MCF 10A (cell line): ENCODE results near the gene PRKN. TPM values are rescaled to one million over a fixed set of nuclear protein-coding genes. Genes with fewer than 3 reads are reported as not detected.
"Not testable (repeated sequence)": the region's sequence is repeated elsewhere in the genome, so short reads cannot be mapped to it uniquely, and the experiment has no call there.

Source experiments
- BruUV-seq: library from RNA; stranded (reverse); fragments of 400-500 nt; replicated peaks from 2 replicates; lab custom pipeline; 2021; lab: Mats Ljungman, UMichigan
- CTCF ChIA-PET: fragments of 300-600 bp; sonication (Branson Sonifier 250); formaldehyde crosslinking; extraction: SDS; loops from one replicate; lab custom pipeline; 2021; ENCODE audit warnings: antibody characterized with exemption, inconsistent platforms; lab: Yijun Ruan, JAX
- POLR2A ChIA-PET: fragments of 300-600, 350-650 bp; sonication (Branson Sonifier 250); formaldehyde crosslinking; extraction: SDS; loops from one replicate; lab custom pipeline; 2020; ENCODE audit warnings: antibody characterized with exemption, inconsistent platforms; lab: Yijun Ruan, JAX
- DNase-seq: peaks from one replicate; pipeline ENCODE4 v3.0.0-alpha.2; 2018; ENCODE audit not compliant: unreplicated experiment
- H3K27ac Mint-ChIP-seq: one replicate; pipeline ENCODE4 v1.8.0; 2022; ENCODE audit warnings: mild to moderate bottlenecking, low read depth, mixed read lengths; ENCODE audit not compliant: unreplicated experiment
- H3K27me3 Mint-ChIP-seq: one replicate; pipeline ENCODE4 v1.8.0; 2022; ENCODE audit warnings: mixed read lengths; ENCODE audit not compliant: insufficient read depth, unreplicated experiment
- H3K36me3 Mint-ChIP-seq: one replicate; pipeline ENCODE4 v1.8.0; 2022; ENCODE audit warnings: mild to moderate bottlenecking, moderate library complexity, mixed read lengths; ENCODE audit not compliant: insufficient read depth, unreplicated experiment
- H3K4me1 Mint-ChIP-seq: one replicate; pipeline ENCODE4 v1.8.0; 2022; ENCODE audit warnings: mixed read lengths; ENCODE audit not compliant: insufficient read depth, unreplicated experiment
- H3K4me3 Mint-ChIP-seq: one replicate; pipeline ENCODE4 v1.8.0; 2022; ENCODE audit warnings: mild to moderate bottlenecking, moderate library complexity, mixed read lengths; ENCODE audit not compliant: unreplicated experiment
- H3K9me3 Mint-ChIP-seq: one replicate; pipeline ENCODE4 v1.8.0; 2022; ENCODE audit warnings: mixed read lengths; ENCODE audit not compliant: unreplicated experiment
- intact Hi-C: fragments of 100-400 bp; cut with micrococcal nuclease; formaldehyde crosslinking; loops from 2 replicates; pipeline ENCODE4 v1.14.1; 2022
- total RNA-seq: library from RNA; stranded (reverse); gene quantifications from 2 replicates; pipeline ENCODE4 v1.2.3, GENCODE V29; 2022
- TF ChIP-seq, protein P1 (sequence below): fragments of 200-600 bp; IDR thresholded peaks from one replicate; pipeline ENCODE4 v1.8.0; 2022; ENCODE audit warnings: antibody characterized with exemption, mild to moderate bottlenecking; ENCODE audit not compliant: unreplicated experiment

The PRKN gene
- total RNA-seq, 1 experiment from 2014 or later: 2.5 TPM

DNA sequence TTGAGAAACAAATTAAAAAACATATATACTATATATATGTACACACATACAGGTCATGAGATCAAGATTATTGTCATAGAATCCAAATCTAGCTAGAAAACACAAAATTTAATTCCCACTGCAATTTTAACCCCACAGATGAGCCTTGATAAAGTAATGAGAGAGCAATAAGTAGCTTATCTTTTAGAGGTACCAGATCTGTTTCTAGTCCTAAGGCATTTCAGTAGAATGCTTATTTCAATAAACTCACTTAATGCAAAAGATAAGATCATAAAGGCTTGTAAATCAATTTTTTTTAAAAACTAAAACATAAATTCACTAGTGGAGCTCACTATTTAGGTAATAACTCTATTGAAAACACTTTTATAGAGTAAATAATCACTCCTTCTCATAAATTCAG lies 47.2 kb downstream of the PRKN start:
- TF ChIP-seq, protein P1, sequence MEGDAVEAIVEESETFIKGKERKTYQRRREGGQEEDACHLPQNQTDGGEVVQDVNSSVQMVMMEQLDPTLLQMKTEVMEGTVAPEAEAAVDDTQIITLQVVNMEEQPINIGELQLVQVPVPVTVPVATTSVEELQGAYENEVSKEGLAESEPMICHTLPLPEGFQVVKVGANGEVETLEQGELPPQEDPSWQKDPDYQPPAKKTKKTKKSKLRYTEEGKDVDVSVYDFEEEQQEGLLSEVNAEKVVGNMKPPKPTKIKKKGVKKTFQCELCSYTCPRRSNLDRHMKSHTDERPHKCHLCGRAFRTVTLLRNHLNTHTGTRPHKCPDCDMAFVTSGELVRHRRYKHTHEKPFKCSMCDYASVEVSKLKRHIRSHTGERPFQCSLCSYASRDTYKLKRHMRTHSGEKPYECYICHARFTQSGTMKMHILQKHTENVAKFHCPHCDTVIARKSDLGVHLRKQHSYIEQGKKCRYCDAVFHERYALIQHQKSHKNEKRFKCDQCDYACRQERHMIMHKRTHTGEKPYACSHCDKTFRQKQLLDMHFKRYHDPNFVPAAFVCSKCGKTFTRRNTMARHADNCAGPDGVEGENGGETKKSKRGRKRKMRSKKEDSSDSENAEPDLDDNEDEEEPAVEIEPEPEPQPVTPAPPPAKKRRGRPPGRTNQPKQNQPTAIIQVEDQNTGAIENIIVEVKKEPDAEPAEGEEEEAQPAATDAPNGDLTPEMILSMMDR: no peak
- intact Hi-C loops: no loop called here
- no peak overlapping the region for H3K27ac Mint-ChIP-seq
- no peak for DNase-seq
- H3K36me3 Mint-ChIP-seq: no peaks in the 10 kb centered on the region
- no peaks in the 10 kb centered on the region for H3K27me3 Mint-ChIP-seq
- ChIA-PET POLR2A (no interaction called here), CTCF (no interaction called here)
- H3K4me1 Mint-ChIP-seq: no peaks in the 10 kb centered on the region
- no TSS peak for BruUV-seq
- H3K9me3 Mint-ChIP-seq: no peaks in the 10 kb centered on the region
- H3K4me3 Mint-ChIP-seq: no peak overlapping the region

DNA sequence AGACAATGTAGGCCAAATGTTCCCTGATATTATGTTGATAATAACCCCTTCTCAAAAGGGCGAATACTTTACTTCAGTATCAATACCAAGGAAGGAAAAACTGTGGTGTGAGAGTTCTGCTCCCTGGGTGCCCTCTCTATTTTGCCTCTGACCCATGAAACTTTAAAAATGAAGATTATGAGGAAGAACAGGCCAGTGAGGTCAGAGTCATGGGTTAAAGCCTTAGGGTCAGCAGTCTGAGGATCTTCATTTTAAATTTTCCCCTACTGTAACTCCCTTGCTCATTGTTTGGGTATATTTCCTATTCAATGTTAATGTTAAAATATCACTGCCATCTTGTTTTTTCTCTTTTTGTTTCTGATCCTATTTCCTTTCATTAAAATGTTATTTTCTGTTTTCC lies 47.9 kb downstream of the PRKN start:
- Mint-ChIP-seq H3K27me3 (no peaks in the 10 kb centered on the region), H3K9me3 (peaks cover 2% of the 10 kb centered on the region), H3K27ac (no peak overlapping the region), H3K36me3 (no peaks in the 10 kb centered on the region), H3K4me1 (no peaks in the 10 kb centered on the region), H3K4me3 (no peak overlapping the region)
- no peak for DNase-seq
- intact Hi-C loops: no loop called here
- ChIA-PET CTCF (no interaction called here), POLR2A (no interaction called here)
- no TSS peak for BruUV-seq
- TF ChIP-seq, protein P1: no peak

GRCh38 chr6:162678896-162679295 lies 48.7 kb downstream of the PRKN start:
- H3K9me3 Mint-ChIP-seq, CTCF ChIA-PET, POLR2A ChIA-PET, intact Hi-C loops, H3K27me3 Mint-ChIP-seq, H3K27ac Mint-ChIP-seq, BruUV-seq, H3K36me3 Mint-ChIP-seq, H3K4me3 Mint-ChIP-seq, H3K4me1 Mint-ChIP-seq, DNase-seq: not testable (repeated sequence)

DNA sequence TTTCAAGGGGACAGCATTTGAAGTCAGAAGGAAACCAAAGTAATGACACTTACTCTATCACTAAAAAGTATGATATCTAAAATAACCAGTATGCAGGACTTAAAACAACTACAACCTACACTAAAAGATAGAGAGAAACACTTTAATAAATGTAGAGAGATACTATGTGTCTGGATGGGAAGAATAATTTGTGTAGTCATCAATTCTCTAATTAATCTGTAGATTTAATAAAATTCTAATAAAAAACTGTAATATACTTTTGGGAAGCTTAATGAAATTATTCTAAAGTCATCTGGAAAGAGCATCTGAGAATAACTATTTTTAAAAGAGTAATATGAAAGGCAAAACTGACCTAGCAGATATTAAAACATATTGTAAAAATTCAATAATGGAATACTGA lies 52.1 kb downstream of the PRKN start:
- no peaks in the 10 kb centered on the region for H3K4me1 Mint-ChIP-seq
- H3K4me3 Mint-ChIP-seq: no peak overlapping the region
- H3K27ac Mint-ChIP-seq: no peak overlapping the region
- intact Hi-C loops: no loop called here
- no peaks in the 10 kb centered on the region for H3K36me3 Mint-ChIP-seq
- H3K9me3 Mint-ChIP-seq: peaks cover 8% of the 10 kb centered on the region
- TF ChIP-seq, protein P1: no peak
- ChIA-PET POLR2A (interaction anchor here (0.6 kb wide), 1 partner anchor 15 kb away, joined by 4 read pairs; no protein-coding TSS in a partner anchor), CTCF (no interaction called here)
- BruUV-seq: no TSS peak
- H3K27me3 Mint-ChIP-seq: no peaks in the 10 kb centered on the region
- no peak for DNase-seq

- Mint-ChIP-seq H3K36me3 (no peaks in the 10 kb centered on the region), H3K9me3 (peaks cover 8% of the 10 kb centered on the region), H3K27ac (no peak overlapping the region), H3K4me1 (no peaks in the 10 kb centered on the region), H3K4me3 (no peak overlapping the region), H3K27me3 (no peaks in the 10 kb centered on the region)
- DNase-seq: no peak
- TF ChIP-seq, protein P1: no peak
- POLR2A ChIA-PET: interaction anchor here (1.1 kb wide), 1 partner anchor 22 kb away, joined by 3 read pairs; no protein-coding TSS in a partner anchor
- intact Hi-C loops: no loop called here
- no TSS peak for BruUV-seq
- CTCF ChIA-PET: no interaction called here
Observed at GRCh38 chr6:162674452-162674851, 53.1 kb downstream of the PRKN start.
